H9 (cell line): Measurements from ENCODE around the gene ITGA11. TPM values are rescaled to one million over a fixed set of nuclear protein-coding genes. Genes with fewer than 3 reads are reported as not detected.

Experiments
- DNase-seq: peaks from one replicate; pipeline ENCODE4 v3.0.0-alpha.2; 2017
- H2AFZ ChIP-seq: one replicate; pipeline ENCODE4 v1.6.1; 2013; ENCODE audit warnings: mild to moderate bottlenecking, low read length, control low read depth, moderate library complexity
- H2AK5ac ChIP-seq: 2 replicates; pipeline ENCODE4 v1.6.1; 2013; ENCODE audit warnings: low read length, control low read depth, mixed read lengths; ENCODE audit not compliant: insufficient read length
- H2BK120ac ChIP-seq: one replicate; pipeline ENCODE4 v1.6.1; 2013; ENCODE audit warnings: low read depth, mild to moderate bottlenecking, low read length, control low read depth, inconsistent platforms; ENCODE audit not compliant: poor library complexity, severe bottlenecking
- H2BK12ac ChIP-seq: 2 replicates; pipeline ENCODE4 v1.6.1; 2013; ENCODE audit warnings: low read length, control low read depth, mixed read lengths, low read depth; ENCODE audit not compliant: insufficient read length
- H2BK15ac ChIP-seq: 2 replicates; pipeline ENCODE4 v1.6.1; 2013; ENCODE audit warnings: low read depth, low read length, control low read depth
- H2BK20ac ChIP-seq: one replicate; pipeline ENCODE4 v1.6.1; 2013; ENCODE audit warnings: low read depth, mild to moderate bottlenecking, low read length, control low read depth, inconsistent platforms; ENCODE audit not compliant: poor library complexity, severe bottlenecking
- H2BK5ac ChIP-seq: 2 replicates; pipeline ENCODE4 v1.6.1; 2013; ENCODE audit warnings: low read length, control low read depth, mixed read lengths; ENCODE audit not compliant: insufficient read length
- H3K14ac ChIP-seq: 2 replicates; pipeline ENCODE4 v1.6.1; 2013; ENCODE audit warnings: low read length, control low read depth; ENCODE audit not compliant: insufficient read depth
- H3K18ac ChIP-seq: 2 replicates; pipeline ENCODE4 v1.6.1; 2013; ENCODE audit warnings: low read depth, mild to moderate bottlenecking, mixed read lengths, low read length, control low read depth; ENCODE audit not compliant: insufficient read length
- H3K23ac ChIP-seq: 2 replicates; pipeline ENCODE4 v1.6.1; 2013; ENCODE audit warnings: low read length, control low read depth, mixed read lengths, low read depth; ENCODE audit not compliant: insufficient read length
- H3K23me2 ChIP-seq: 2 replicates; pipeline ENCODE4 v1.6.1; 2013; ENCODE audit warnings: low read depth, mild to moderate bottlenecking, mixed read lengths, low read length, control low read depth; ENCODE audit not compliant: insufficient read length, poor library complexity, severe bottlenecking
- H3K27ac ChIP-seq: 2 replicates; pipeline ENCODE4 v1.5.1; 2013; ENCODE audit warnings: low read length, control low read depth, mixed read lengths, low read depth; ENCODE audit not compliant: insufficient read length
- H3K27me3 ChIP-seq: 2 replicates; pipeline ENCODE4 v1.6.1; 2013; ENCODE audit warnings: low read length, control low read depth, inconsistent platforms; ENCODE audit not compliant: insufficient read depth
- H3K4ac ChIP-seq: 2 replicates; pipeline ENCODE4 v1.6.1; 2013; ENCODE audit warnings: low read depth, mild to moderate bottlenecking, control low read depth, inconsistent platforms, low read length, moderate library complexity
- H3K4me1 ChIP-seq: 2 replicates; pipeline ENCODE4 v1.6.1; 2013; ENCODE audit warnings: low read length, control low read depth, inconsistent platforms; ENCODE audit not compliant: insufficient read depth
- H3K4me2 ChIP-seq: 2 replicates; pipeline ENCODE4 v1.6.1; 2013; ENCODE audit warnings: low read length, control low read depth, mixed read lengths; ENCODE audit not compliant: insufficient read length, insufficient read depth
- H3K56ac ChIP-seq: 2 replicates; pipeline ENCODE4 v1.6.1; 2013; ENCODE audit warnings: low read depth, mild to moderate bottlenecking, mixed read lengths, low read length, control low read depth; ENCODE audit not compliant: insufficient read length
- H3K79me1 ChIP-seq: 2 replicates; pipeline ENCODE4 v1.6.1; 2013; ENCODE audit warnings: low read depth, mild to moderate bottlenecking, moderate library complexity, low read length, control low read depth, inconsistent platforms; ENCODE audit not compliant: insufficient read depth, poor library complexity, severe bottlenecking
- H3K79me2 ChIP-seq: 2 replicates; pipeline ENCODE4 v1.6.1; 2013; ENCODE audit warnings: low read length, control low read depth, inconsistent platforms; ENCODE audit not compliant: insufficient read depth
- H3K9ac ChIP-seq: 2 replicates; pipeline ENCODE4 v1.6.1; 2013; ENCODE audit warnings: low read length, control low read depth, mixed read lengths; ENCODE audit not compliant: insufficient read length; ENCODE audit errors: extremely low read depth
- H3K9me3 ChIP-seq: one replicate; pipeline ENCODE4 v1.6.1; 2013; ENCODE audit warnings: low read depth, low read length, inconsistent platforms; ENCODE audit not compliant: control insufficient read depth
- H3T11ph ChIP-seq: one replicate; pipeline ENCODE4 v1.6.1; 2013; ENCODE audit warnings: mild to moderate bottlenecking, low read length, control low read depth, inconsistent platforms
- H4K20me1 ChIP-seq: one replicate; pipeline ENCODE4 v1.6.1; 2013; ENCODE audit not compliant: control insufficient read depth, insufficient read length, insufficient read depth
- H4K5ac ChIP-seq: 2 replicates; pipeline ENCODE4 v1.6.1; 2013; ENCODE audit warnings: low read depth, mild to moderate bottlenecking, mixed read lengths, low read length, control low read depth; ENCODE audit not compliant: insufficient read length
- H4K8ac ChIP-seq: replicated peaks from 2 replicates; pipeline ENCODE4 v1.6.1; 2013; ENCODE audit warnings: low read length, control low read depth, mixed read lengths, low read depth; ENCODE audit not compliant: insufficient read length
- H4K91ac ChIP-seq: 2 replicates; pipeline ENCODE4 v1.6.1; 2013; ENCODE audit warnings: low read depth, mild to moderate bottlenecking, moderate library complexity, mixed read lengths, low read length, control low read depth; ENCODE audit not compliant: insufficient read length
- H3K27ac Mint-ChIP-seq, 3 experiments: 2 replicates in 2 of 3; 3 replicates in 1 of 3; pipeline ENCODE4 v1.8.0; 2020 to 2021; ENCODE audit warnings: mixed read lengths in 3 of 3, mild to moderate bottlenecking in 1 of 3, moderate library complexity in 1 of 3
- H3K27me3 Mint-ChIP-seq: 2 replicates; pipeline ENCODE4 v1.8.0; 2021; ENCODE audit warnings: low read depth, mild to moderate bottlenecking, moderate library complexity, mixed read lengths
- H3K36me3 Mint-ChIP-seq, 3 experiments: 2 replicates in 2 of 3; 3 replicates in 1 of 3; pipeline ENCODE4 v1.8.0; 2020 to 2021; ENCODE audit warnings: low read depth in 3 of 3, mixed read lengths in 3 of 3; ENCODE audit not compliant: insufficient read depth in 1 of 3
- H3K4me1 Mint-ChIP-seq, 2 experiments: 2 replicates each; pipeline ENCODE4 v1.8.0; 2020; ENCODE audit warnings: mixed read lengths in 2 of 2
- H3K4me3 Mint-ChIP-seq, 2 experiments: 2 replicates in 1 of 2; 3 replicates in 1 of 2; pipeline ENCODE4 v1.8.0; 2020 to 2021; ENCODE audit warnings: mild to moderate bottlenecking in 2 of 2, mixed read lengths in 2 of 2, moderate library complexity in 1 of 2
- H3K9me3 Mint-ChIP-seq, 2 experiments: 2 replicates in 1 of 2; 3 replicates in 1 of 2; pipeline ENCODE4 v1.8.0; 2020; ENCODE audit warnings: mild to moderate bottlenecking in 2 of 2, mixed read lengths in 2 of 2, moderate library complexity in 1 of 2
- WGBS: extraction: QIAGEN DNeasy Blood & Tissue Kit; methylation state at CpG from one replicate; pipeline ENCODE4 v1.1.7; 2013; ENCODE audit warnings: missing lambda C conversion rate, low lambda C conversion rate, mixed read lengths; ENCODE audit not compliant: insufficient read length; ENCODE audit errors: extremely low coverage; 5-methylcytosine and 5-hydroxymethylcytosine counted together
- total RNA-seq: library from RNA; stranded (reverse); gene quantifications from 2 replicates; pipeline ENCODE4 v1.2.1, GENCODE V29; 2021
- TF ChIP-seq, protein P1 (sequence below): fragments of 200-600 bp; sonication (generic); conservative IDR thresholded peaks from 3 replicates; pipeline ENCODE4 v1.8.0; 2021; ENCODE audit warnings: antibody characterized with exemption, mild to moderate bottlenecking

Gene ITGA11
- total RNA-seq, 1 experiment from 2014 or later = 0.07 TPM

DNA sequence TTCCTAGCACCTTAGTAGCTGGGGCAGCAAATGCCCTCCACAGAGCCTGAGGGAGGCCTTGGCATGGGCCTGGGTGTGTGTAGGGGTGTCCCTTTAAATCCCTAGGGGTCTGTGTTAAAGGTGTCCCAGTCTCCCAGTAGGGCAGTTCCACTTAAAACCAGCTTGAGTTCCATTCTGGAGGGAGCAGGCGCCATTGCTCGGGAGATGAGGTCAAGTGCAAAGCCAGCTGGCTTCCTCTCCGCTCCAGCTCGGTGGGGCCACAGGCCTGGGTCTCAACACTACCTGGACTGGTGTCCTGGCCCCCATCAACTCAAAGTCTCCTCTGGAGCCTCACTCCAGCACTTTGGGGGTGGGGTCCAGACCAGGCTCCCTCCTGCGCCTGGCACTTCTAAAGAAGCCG, 129.2 kb downstream of the ITGA11 start:
- H4K91ac ChIP-seq = no peak overlapping the region
- H3K23me2 ChIP-seq = no peaks in the 10 kb centered on the region
- H2BK15ac ChIP-seq = no peak overlapping the region
- no peak overlapping the region for H3K14ac ChIP-seq
- H3K27ac Mint-ChIP-seq = no peak overlapping the region
- H3K56ac ChIP-seq = no peak overlapping the region
- H4K8ac ChIP-seq = no peak overlapping the region
- no peak overlapping the region for H3K18ac ChIP-seq
- H2AFZ ChIP-seq = no peak overlapping the region
- H2AK5ac ChIP-seq = no peak overlapping the region
- no peak overlapping the region for H3K23ac ChIP-seq
- peaks cover 2% of the 10 kb centered on the region; the same call in 1 of the 2 replicates for H3K27me3 Mint-ChIP-seq
- no peak overlapping the region for H2BK120ac ChIP-seq
- no peak overlapping the region for H4K5ac ChIP-seq
- no peak overlapping the region for H2BK20ac ChIP-seq
- H3K79me2 ChIP-seq = no peaks in the 10 kb centered on the region
- no peak overlapping the region for H3K4ac ChIP-seq
- no peaks in the 10 kb centered on the region for H3K79me1 ChIP-seq
- peaks cover 0 to 5% (median 0%) of the 10 kb centered on the region in 3 experiments; a peak in 2 of 7 replicates for H3K36me3 Mint-ChIP-seq
- H3K9ac ChIP-seq = no peak overlapping the region
- H3K9me3 ChIP-seq = no peaks in the 10 kb centered on the region
- no peak overlapping the region for H3K4me2 ChIP-seq
- H4K20me1 ChIP-seq = no peaks in the 10 kb centered on the region
- no peaks in the 10 kb centered on the region; the same call in 1 of the 2 replicates for H3K4me1 ChIP-seq
- no peaks in the 10 kb centered on the region for H3K27me3 ChIP-seq
- TF ChIP-seq, protein P1, sequence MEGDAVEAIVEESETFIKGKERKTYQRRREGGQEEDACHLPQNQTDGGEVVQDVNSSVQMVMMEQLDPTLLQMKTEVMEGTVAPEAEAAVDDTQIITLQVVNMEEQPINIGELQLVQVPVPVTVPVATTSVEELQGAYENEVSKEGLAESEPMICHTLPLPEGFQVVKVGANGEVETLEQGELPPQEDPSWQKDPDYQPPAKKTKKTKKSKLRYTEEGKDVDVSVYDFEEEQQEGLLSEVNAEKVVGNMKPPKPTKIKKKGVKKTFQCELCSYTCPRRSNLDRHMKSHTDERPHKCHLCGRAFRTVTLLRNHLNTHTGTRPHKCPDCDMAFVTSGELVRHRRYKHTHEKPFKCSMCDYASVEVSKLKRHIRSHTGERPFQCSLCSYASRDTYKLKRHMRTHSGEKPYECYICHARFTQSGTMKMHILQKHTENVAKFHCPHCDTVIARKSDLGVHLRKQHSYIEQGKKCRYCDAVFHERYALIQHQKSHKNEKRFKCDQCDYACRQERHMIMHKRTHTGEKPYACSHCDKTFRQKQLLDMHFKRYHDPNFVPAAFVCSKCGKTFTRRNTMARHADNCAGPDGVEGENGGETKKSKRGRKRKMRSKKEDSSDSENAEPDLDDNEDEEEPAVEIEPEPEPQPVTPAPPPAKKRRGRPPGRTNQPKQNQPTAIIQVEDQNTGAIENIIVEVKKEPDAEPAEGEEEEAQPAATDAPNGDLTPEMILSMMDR = no peak
- no CpG with 5 or more reads among the region's 6 CpGs for WGBS
- no peak overlapping the region for H2BK12ac ChIP-seq
- H3T11ph ChIP-seq = no peak overlapping the region
- no peak overlapping the region for H3K4me3 Mint-ChIP-seq
- DNase-seq = no peak
- peaks cover 38 to 41% of the 10 kb centered on the region in 2 experiments for H3K4me1 Mint-ChIP-seq
- no peak overlapping the region for H3K27ac ChIP-seq
- no peaks in the 10 kb centered on the region for H3K9me3 Mint-ChIP-seq
- H2BK5ac ChIP-seq = no peak overlapping the region
